Ascending aorta (tissue), 2 donors: Measurements from ENCODE around the gene TSPAN17. TPM values are rescaled to one million over a fixed set of nuclear protein-coding genes. Genes with fewer than 3 reads are reported as not detected.

Experiments
- DNase-seq, 2 donors: peaks; one replicate each; pipeline ENCODE4 v3.0.0-alpha.2; 2019; ENCODE audit warnings: low spot score in 2 of 2
- H3K27ac ChIP-seq, 2 donors: fragments of 200-600 bp; sonication (generic); one replicate each; pipeline ENCODE4 v1.5.1; 2016 to 2017; ENCODE audit warnings: mild to moderate bottlenecking in 1 of 2
- H3K27me3 ChIP-seq: fragments of 200-600 bp; sonication (generic); one replicate; pipeline ENCODE4 v1.5.1; 2017
- H3K36me3 ChIP-seq, 2 donors: fragments of 200-600 bp; sonication (generic); one replicate each; pipeline ENCODE4 v1.5.1; 2016
- H3K4me1 ChIP-seq, 2 donors: fragments of 200-600 bp; sonication (generic); one replicate each; pipeline ENCODE4 v1.5.1; 2016 to 2017; ENCODE audit warnings: mild to moderate bottlenecking in 1 of 2
- H3K4me3 ChIP-seq, 2 donors: fragments of 200-600 bp; sonication (generic); one replicate each; pipeline ENCODE4 v1.5.1; 2016 to 2017; ENCODE audit warnings: mild to moderate bottlenecking in 1 of 2
- H3K9me3 ChIP-seq, 2 donors: fragments of 200-600 bp; sonication (generic); one replicate each; pipeline ENCODE4 v1.5.1; 2016
- CTCF ChIP-seq, 3 experiments: fragments of 200-600 bp in 2 of 3; fragments of 450-650 bp in 1 of 3; sonication (generic) in 2 of 3; IDR thresholded peaks; one replicate each; pipeline ENCODE4 v1.5.1; 2016 to 2019; ENCODE audit warnings: antibody characterized with exemption in 3 of 3, mild to moderate bottlenecking in 1 of 3, moderate library complexity in 1 of 3
- intact Hi-C: fragments of 100-400 bp; cut with DNase I; formaldehyde crosslinking; loops from one replicate; pipeline ENCODE4 v1.15.1; 2023
- total RNA-seq: library from RNA; depleted of rRNA; stranded (reverse); fragments of >200 nt; gene quantifications from one replicate; pipeline ENCODE4 v1.1.0, GENCODE V29; 2016

TSPAN17 gene
- total RNA-seq, 1 donor from 2014 or later, result 32.7 TPM

- Histone ChIP-seq H3K27ac (no peak overlapping the region), H3K4me1 (no peaks in the 10 kb centered on the region), H3K4me3 (no peak overlapping the region), H3K9me3 (no peaks in the 10 kb centered on the region), H3K27me3 (no peaks in the 10 kb centered on the region), H3K36me3 (no peaks in the 10 kb centered on the region)
- intact Hi-C loops, result no loop called here
- DNase-seq, result no peak
- TF ChIP-seq CTCF (IDR thresholded peaks at IDR 0.05), result no peak
These were observed 46.2 kb downstream of the TSPAN17 start for GRCh38 chr5:176693477-176693851.

- no peaks in the 10 kb centered on the region for H3K36me3 ChIP-seq
- no peaks in the 10 kb centered on the region for H3K27me3 ChIP-seq
- intact Hi-C loops, result no loop called here
- no peak overlapping the region for H3K27ac ChIP-seq
- no peak overlapping the region for H3K4me3 ChIP-seq
- TF ChIP-seq CTCF (IDR thresholded peaks at IDR 0.05), result no peak
- no peak for DNase-seq
- H3K9me3 ChIP-seq, result no peaks in the 10 kb centered on the region
- no peaks in the 10 kb centered on the region for H3K4me1 ChIP-seq
These were observed 46.9 kb downstream of the TSPAN17 start for GRCh38 chr5:176694146-176694545.

GRCh38 chr5:176694631-176695030 is 47.3 kb downstream of the TSPAN17 start:
- no peak for TF ChIP-seq CTCF (IDR thresholded peaks at IDR 0.05)
- DNase-seq, result no peak
- intact Hi-C loops, result no loop called here
- Histone ChIP-seq H3K4me3 (no peak overlapping the region), H3K4me1 (no peaks in the 10 kb centered on the region), H3K9me3 (no peaks in the 10 kb centered on the region), H3K36me3 (no peaks in the 10 kb centered on the region), H3K27ac (no peak overlapping the region), H3K27me3 (no peaks in the 10 kb centered on the region)

- Histone ChIP-seq H3K27ac (no peak overlapping the region), H3K4me3 (no peak overlapping the region), H3K9me3 (no peaks in the 10 kb centered on the region), H3K4me1 (no peaks in the 10 kb centered on the region), H3K27me3 (no peaks in the 10 kb centered on the region), H3K36me3 (no peaks in the 10 kb centered on the region)
- no peak for TF ChIP-seq CTCF (IDR thresholded peaks at IDR 0.05)
- DNase-seq, result no peak
- intact Hi-C loops, result no loop called here
These were observed 47.8 kb downstream of the TSPAN17 start for GRCh38 chr5:176695073-176695472.

DNA sequence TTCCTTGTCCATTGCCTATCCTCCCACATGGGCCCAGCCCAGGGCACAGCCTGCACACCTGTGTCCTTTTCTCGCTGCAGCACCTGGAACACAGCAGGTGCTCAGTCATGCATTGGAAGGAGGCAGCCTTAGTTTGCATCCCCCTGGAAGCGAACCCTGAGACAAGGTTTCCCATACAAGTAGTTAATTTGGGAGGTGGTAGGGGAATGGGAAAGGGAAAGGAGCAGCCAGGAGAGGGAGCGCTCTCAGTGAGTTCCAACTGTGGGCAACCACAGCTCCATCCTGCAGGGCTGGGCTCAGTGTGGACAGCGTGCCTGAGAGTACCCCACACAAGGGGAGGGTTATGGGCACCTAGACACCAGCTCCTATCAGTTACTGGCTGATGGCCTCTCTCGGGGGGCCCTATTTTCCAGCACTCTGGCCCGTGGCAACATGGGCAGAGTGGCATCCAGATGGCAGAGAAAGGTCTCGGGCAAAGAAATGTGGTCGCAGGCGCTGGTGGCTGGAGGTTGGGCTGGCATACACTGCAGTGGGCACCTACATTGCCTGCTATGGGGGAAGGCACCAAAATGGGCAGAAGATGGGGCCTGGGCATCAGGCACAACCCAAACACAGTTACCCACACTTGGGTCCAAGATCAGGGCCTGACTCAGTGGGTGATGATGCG is 50.1 kb downstream of the TSPAN17 start:
- no peak overlapping the region for H3K4me3 ChIP-seq
- H3K27me3 ChIP-seq, result no peaks in the 10 kb centered on the region
- no peaks in the 10 kb centered on the region for H3K4me1 ChIP-seq

More for the DNA sequence above, 50.1 kb downstream of the TSPAN17 start:
- no peak for DNase-seq
- Histone ChIP-seq H3K27ac (no peak overlapping the region), H3K36me3 (no peaks in the 10 kb centered on the region), H3K9me3 (no peaks in the 10 kb centered on the region)
- TF ChIP-seq CTCF (IDR thresholded peaks at IDR 0.05), result no peak
- intact Hi-C loops, result no loop called here
